Activated CD4-positive, alpha-beta T cell treated with anti-CD3 and anti-CD28 coated beads for 36 hours (primary cell): ENCODE results near the gene JAZF1. TPM values are rescaled to one million over a fixed set of nuclear protein-coding genes. Genes with fewer than 3 reads are reported as not detected.
A peak's percentile ranks its signal among the peaks of the same experiment; 100 is the strongest.

ENCODE experiments used
- ATAC-seq: fragments of 200-7000 bp; cut with Tn5 transposase; one replicate; pipeline ENCODE4 v1.10.0; 2021; ENCODE audit warnings: mild to moderate bottlenecking, moderate library complexity
- CTCF ChIA-PET: fragments of 350-600 bp; sonication (Branson Sonifier 250); formaldehyde crosslinking; loops from one replicate; lab custom pipeline; 2021; ENCODE audit warnings: antibody characterized with exemption; lab: Charles Lee
- POLR2A ChIA-PET: fragments of 350-600 bp; sonication (Branson Sonifier 250); formaldehyde crosslinking; loops from one replicate; lab custom pipeline; 2021; ENCODE audit warnings: antibody characterized with exemption, inconsistent platforms; lab: Charles Lee
- DNase-seq: peaks from one replicate; pipeline ENCODE4 v3.0.0-alpha.2; 2020
- H3K27ac Mint-ChIP-seq: one replicate; pipeline ENCODE4 v1.8.0; 2021; ENCODE audit warnings: mixed read lengths
- H3K27me3 Mint-ChIP-seq: one replicate; pipeline ENCODE4 v1.8.0; 2021; ENCODE audit warnings: mixed read lengths
- H3K36me3 Mint-ChIP-seq: one replicate; pipeline ENCODE4 v1.8.0; 2021; ENCODE audit warnings: low read depth, mixed read lengths
- H3K4me1 Mint-ChIP-seq: one replicate; pipeline ENCODE4 v1.8.0; 2021; ENCODE audit warnings: mixed read lengths
- H3K4me3 Mint-ChIP-seq: one replicate; pipeline ENCODE4 v1.8.0; 2021; ENCODE audit warnings: mild to moderate bottlenecking, moderate library complexity, mixed read lengths
- H3K9me3 Mint-ChIP-seq: one replicate; pipeline ENCODE4 v1.8.0; 2021; ENCODE audit warnings: low read depth, mixed read lengths
- intact Hi-C, 2 experiments: fragments of 100-400 bp; cut with DNase I in 1 of 2; cut with micrococcal nuclease in 1 of 2; formaldehyde crosslinking; loops; one replicate each; pipeline versions ENCODE4 v1.14.2 to v1.15.1; 2022 to 2024; cut with DNase I, micrococcal nuclease
- total RNA-seq, 2 experiments: library from RNA; stranded (reverse); gene quantifications; one replicate each; pipeline ENCODE4 v1.2.3, GENCODE V29; 2021

The JAZF1 gene
- total RNA-seq, 2 experiments from 2014 or later = 5.2 to 6.9 TPM

GRCh38 chr7:27842851-27843250 lies 337.7 kb downstream of the JAZF1 start:
- no peak overlapping the region for H3K4me3 Mint-ChIP-seq
- CTCF ChIA-PET = no interaction called here
- ATAC-seq (no peak), DNase-seq (no peak)
- intact Hi-C loops = loop anchor here in 1 of 2 experiments (5.0 kb wide), 1 partner anchor 179 kb away; no protein-coding TSS in a partner anchor
- no peaks in the 10 kb centered on the region for H3K27me3 Mint-ChIP-seq
- H3K36me3 Mint-ChIP-seq = peaks cover 3% of the 10 kb centered on the region
- H3K27ac Mint-ChIP-seq = no peak overlapping the region
- peaks cover 17% of the 10 kb centered on the region for H3K4me1 Mint-ChIP-seq
- POLR2A ChIA-PET = interaction anchor here (0.6 kb wide), 1 partner anchor 256 kb away, joined by 3 read pairs; no protein-coding TSS in a partner anchor
- no peaks in the 10 kb centered on the region for H3K9me3 Mint-ChIP-seq

GRCh38 chr7:27842094-27842692 lies 338.4 kb downstream of the JAZF1 start:
- H3K4me3 Mint-ChIP-seq = no peak overlapping the region
- ChIA-PET CTCF (interaction anchor here (0.6 kb wide), 1 partner anchor 14 kb away, joined by 3 read pairs; no protein-coding TSS in a partner anchor), POLR2A (interaction anchor here (0.6 kb wide), 1 partner anchor 257 kb away, joined by 3 read pairs; no protein-coding TSS in a partner anchor)
- H3K27me3 Mint-ChIP-seq = no peaks in the 10 kb centered on the region
- H3K4me1 Mint-ChIP-seq = peaks cover 17% of the 10 kb centered on the region
- no peak overlapping the region for H3K27ac Mint-ChIP-seq
- ATAC-seq (no peak), DNase-seq (no peak)
- no peaks in the 10 kb centered on the region for H3K9me3 Mint-ChIP-seq
- intact Hi-C loops = loop anchor here in 1 of 2 experiments (5.0 kb wide), 1 partner anchor 180 kb away; no protein-coding TSS in a partner anchor
- peaks cover 3% of the 10 kb centered on the region for H3K36me3 Mint-ChIP-seq

GRCh38 chr7:27840760-27841364 lies 339.7 kb downstream of the JAZF1 start:
- intact Hi-C loops = loop anchor here in 1 of 2 experiments (5.0 kb wide), 1 partner anchor 181 kb away; no protein-coding TSS in a partner anchor
- Mint-ChIP-seq H3K4me1 (peaks cover 14% of the 10 kb centered on the region), H3K27ac (no peak overlapping the region), H3K27me3 (no peaks in the 10 kb centered on the region), H3K36me3 (peaks cover 6% of the 10 kb centered on the region), H3K9me3 (no peaks in the 10 kb centered on the region), H3K4me3 (no peak overlapping the region)
- no peak for ATAC-seq
- no peak for DNase-seq
- ChIA-PET CTCF (interaction anchor here (1.0 kb wide), 1 partner anchor 79 kb away, joined by 3 read pairs; no protein-coding TSS in a partner anchor), POLR2A (no interaction called here)

- intact Hi-C loops = loop anchor here in 1 of 2 experiments (5.0 kb wide), 1 partner anchor 182 kb away; no protein-coding TSS in a partner anchor
- ChIA-PET POLR2A (no interaction called here), CTCF (interaction anchor here (1.0 to 1.5 kb wide), 3 partner anchors 15 to 79 kb away, joined by 3 read pairs; no protein-coding TSS in a partner anchor)
- H3K4me1 Mint-ChIP-seq = peaks cover 14% of the 10 kb centered on the region
- H3K27me3 Mint-ChIP-seq = no peaks in the 10 kb centered on the region
- H3K9me3 Mint-ChIP-seq = no peaks in the 10 kb centered on the region
- H3K27ac Mint-ChIP-seq = no peak overlapping the region
- peak; percentile 77 for ATAC-seq
- no peak overlapping the region for H3K4me3 Mint-ChIP-seq
- peaks cover 6% of the 10 kb centered on the region for H3K36me3 Mint-ChIP-seq
- DNase-seq = peak; percentile 57
Observed at GRCh38 chr7:27840313-27840712, 340.3 kb downstream of the JAZF1 start.

GRCh38 chr7:27839099-27839498 lies 341.5 kb downstream of the JAZF1 start:
- DNase-seq (no peak), ATAC-seq (no peak)
- H3K36me3 Mint-ChIP-seq = peaks cover 7% of the 10 kb centered on the region
- no peaks in the 10 kb centered on the region for H3K9me3 Mint-ChIP-seq
- H3K27me3 Mint-ChIP-seq = no peaks in the 10 kb centered on the region
- intact Hi-C loops = no loop called here
- no peak overlapping the region for H3K4me3 Mint-ChIP-seq
- no peak overlapping the region for H3K27ac Mint-ChIP-seq
- ChIA-PET CTCF (interaction anchor here (1.0 to 1.5 kb wide), 2 partner anchors 9 to 50 kb away, joined by 3 read pairs; no protein-coding TSS in a partner anchor), POLR2A (interaction anchor here (0.6 kb wide), 1 partner anchor 574 kb away, joined by 3 read pairs; no protein-coding TSS in a partner anchor)
- peaks cover 14% of the 10 kb centered on the region for H3K4me1 Mint-ChIP-seq

- H3K27me3 Mint-ChIP-seq = no peaks in the 10 kb centered on the region
- ChIA-PET CTCF (interaction anchor here (0.9 to 1.0 kb wide), 2 partner anchors 183 to 235 kb away, joined by 3 read pairs; no protein-coding TSS in a partner anchor), POLR2A (no interaction called here)
- no peaks in the 10 kb centered on the region for H3K9me3 Mint-ChIP-seq
- ATAC-seq = no peak
- peaks cover 14% of the 10 kb centered on the region for H3K4me1 Mint-ChIP-seq
- intact Hi-C loops = no loop called here
- no peak overlapping the region for H3K4me3 Mint-ChIP-seq
- peaks cover 7% of the 10 kb centered on the region for H3K36me3 Mint-ChIP-seq
- DNase-seq = no peak
- H3K27ac Mint-ChIP-seq = no peak overlapping the region
Observed at GRCh38 chr7:27836536-27836935, 344.1 kb downstream of the JAZF1 start.

- peaks cover 7% of the 10 kb centered on the region for H3K36me3 Mint-ChIP-seq
- no peak overlapping the region for H3K4me3 Mint-ChIP-seq
- ATAC-seq (no peak), DNase-seq (no peak)
- H3K4me1 Mint-ChIP-seq = peaks cover 10% of the 10 kb centered on the region
- no peak overlapping the region for H3K27ac Mint-ChIP-seq
- intact Hi-C loops = no loop called here
- CTCF ChIA-PET = interaction anchor here (0.7 to 1.0 kb wide), 3 partner anchors 184 to 653 kb away, joined by 3 read pairs; no protein-coding TSS in a partner anchor
- no peaks in the 10 kb centered on the region for H3K9me3 Mint-ChIP-seq
- POLR2A ChIA-PET = no interaction called here
- H3K27me3 Mint-ChIP-seq = no peaks in the 10 kb centered on the region
Observed at GRCh38 chr7:27835376-27835775, 345.2 kb downstream of the JAZF1 start.

- Mint-ChIP-seq H3K4me3 (no peak overlapping the region), H3K27ac (no peak overlapping the region), H3K9me3 (no peaks in the 10 kb centered on the region), H3K36me3 (peaks cover 5% of the 10 kb centered on the region), H3K4me1 (peaks cover under 1% of the 10 kb centered on the region), H3K27me3 (no peaks in the 10 kb centered on the region)
- CTCF ChIA-PET = interaction anchor here (0.7 kb wide), 1 partner anchor 1640 kb away, joined by 3 read pairs; no protein-coding TSS in a partner anchor
- ATAC-seq = no peak
- POLR2A ChIA-PET = no interaction called here
- intact Hi-C loops = no loop called here
- no peak for DNase-seq
Observed at GRCh38 chr7:27834179-27834921, 346.2 kb downstream of the JAZF1 start.

- CTCF ChIA-PET = interaction anchor here (1.0 kb wide), 1 partner anchor 226 kb away, joined by 3 read pairs; no protein-coding TSS in a partner anchor
Observed at GRCh38 chr7:27826357-27826756, 354.2 kb downstream of the JAZF1 start.

GRCh38 chr7:27825891-27826290 lies 354.7 kb downstream of the JAZF1 start:
- H3K27ac Mint-ChIP-seq = no peak overlapping the region
- ATAC-seq = no peak
- no peaks in the 10 kb centered on the region for H3K27me3 Mint-ChIP-seq
- H3K9me3 Mint-ChIP-seq = no peaks in the 10 kb centered on the region
- DNase-seq = no peak
- ChIA-PET CTCF (no interaction called here), POLR2A (no interaction called here)
- H3K36me3 Mint-ChIP-seq = peaks cover 8% of the 10 kb centered on the region
- intact Hi-C loops = no loop called here
- no peak overlapping the region for H3K4me3 Mint-ChIP-seq
- no peaks in the 10 kb centered on the region for H3K4me1 Mint-ChIP-seq

More at GRCh38 chr7:27826357-27826756, 354.2 kb downstream of the JAZF1 start:
- Mint-ChIP-seq H3K27ac (no peak overlapping the region), H3K9me3 (no peaks in the 10 kb centered on the region), H3K36me3 (peaks cover 8% of the 10 kb centered on the region), H3K27me3 (no peaks in the 10 kb centered on the region), H3K4me3 (no peak overlapping the region), H3K4me1 (no peaks in the 10 kb centered on the region)
- ATAC-seq = no peak
- intact Hi-C loops = no loop called here
- POLR2A ChIA-PET = no interaction called here
- DNase-seq = no peak

- intact Hi-C loops = no loop called here
- POLR2A ChIA-PET = no interaction called here
- Mint-ChIP-seq H3K9me3 (no peaks in the 10 kb centered on the region), H3K27ac (no peak overlapping the region), H3K27me3 (no peaks in the 10 kb centered on the region), H3K36me3 (peaks cover 15% of the 10 kb centered on the region), H3K4me1 (no peaks in the 10 kb centered on the region), H3K4me3 (no peak overlapping the region)
- CTCF ChIA-PET = interaction anchor here (0.6 kb wide), 1 partner anchor 261 kb away, joined by 3 read pairs; no protein-coding TSS in a partner anchor
- ATAC-seq (no peak), DNase-seq (no peak)
Observed at GRCh38 chr7:27822245-27822644, 358.4 kb downstream of the JAZF1 start.
